Epithelial cell of proximal tubule (primary cell): Measurements from ENCODE around the gene RABGAP1L. TPM values are rescaled to one million over a fixed set of nuclear protein-coding genes. Genes with fewer than 3 reads are reported as not detected.

Source experiments
- DNase-seq: peaks from one replicate; pipeline ENCODE4 v3.0.0-alpha.2; 2011; ENCODE audit warnings: low read depth
- H3K4me3 ChIP-seq: 2 replicates; pipeline ENCODE4 v1.5.1; 2011; ENCODE audit warnings: low read depth, mild to moderate bottlenecking, low read length
- total RNA-seq: library from RNA; depleted of rRNA; stranded (reverse); fragments of >200 nt; gene quantifications from 2 replicates; pipeline ENCODE4 v1.2.3, GENCODE V29; 2015
- TF ChIP-seq, protein P1 (sequence below): conservative IDR thresholded peaks from 2 replicates; pipeline ENCODE4 v1.5.1; 2012; ENCODE audit warnings: low read depth, mild to moderate bottlenecking, low read length

Gene RABGAP1L
- total RNA-seq, 1 donor from 2014 or later, result 16.3 TPM

DNA sequence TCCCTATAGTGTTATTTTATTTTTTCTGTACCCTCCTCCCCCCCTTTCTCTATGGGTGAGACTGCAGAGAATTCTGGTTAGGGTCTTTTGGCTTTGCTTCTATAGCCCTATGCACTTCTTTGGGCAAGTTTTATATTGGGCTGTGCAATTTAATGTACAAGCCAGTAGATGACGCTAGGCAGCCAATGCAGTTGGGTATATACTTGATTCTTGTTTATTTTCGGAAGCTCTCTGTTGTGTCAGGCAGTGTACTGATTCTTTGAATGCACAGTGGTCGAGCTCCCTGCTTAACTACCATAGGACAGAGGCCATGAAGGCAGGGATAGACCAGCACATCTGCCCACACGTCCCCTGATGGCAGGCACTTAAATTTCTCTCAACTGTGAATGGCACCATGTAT, 254.3 kb downstream of the RABGAP1L start:
- TF ChIP-seq, protein P1, sequence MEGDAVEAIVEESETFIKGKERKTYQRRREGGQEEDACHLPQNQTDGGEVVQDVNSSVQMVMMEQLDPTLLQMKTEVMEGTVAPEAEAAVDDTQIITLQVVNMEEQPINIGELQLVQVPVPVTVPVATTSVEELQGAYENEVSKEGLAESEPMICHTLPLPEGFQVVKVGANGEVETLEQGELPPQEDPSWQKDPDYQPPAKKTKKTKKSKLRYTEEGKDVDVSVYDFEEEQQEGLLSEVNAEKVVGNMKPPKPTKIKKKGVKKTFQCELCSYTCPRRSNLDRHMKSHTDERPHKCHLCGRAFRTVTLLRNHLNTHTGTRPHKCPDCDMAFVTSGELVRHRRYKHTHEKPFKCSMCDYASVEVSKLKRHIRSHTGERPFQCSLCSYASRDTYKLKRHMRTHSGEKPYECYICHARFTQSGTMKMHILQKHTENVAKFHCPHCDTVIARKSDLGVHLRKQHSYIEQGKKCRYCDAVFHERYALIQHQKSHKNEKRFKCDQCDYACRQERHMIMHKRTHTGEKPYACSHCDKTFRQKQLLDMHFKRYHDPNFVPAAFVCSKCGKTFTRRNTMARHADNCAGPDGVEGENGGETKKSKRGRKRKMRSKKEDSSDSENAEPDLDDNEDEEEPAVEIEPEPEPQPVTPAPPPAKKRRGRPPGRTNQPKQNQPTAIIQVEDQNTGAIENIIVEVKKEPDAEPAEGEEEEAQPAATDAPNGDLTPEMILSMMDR, result peak; percentile 45
- no peak for DNase-seq
- no peak overlapping the region for H3K4me3 ChIP-seq

DNA sequence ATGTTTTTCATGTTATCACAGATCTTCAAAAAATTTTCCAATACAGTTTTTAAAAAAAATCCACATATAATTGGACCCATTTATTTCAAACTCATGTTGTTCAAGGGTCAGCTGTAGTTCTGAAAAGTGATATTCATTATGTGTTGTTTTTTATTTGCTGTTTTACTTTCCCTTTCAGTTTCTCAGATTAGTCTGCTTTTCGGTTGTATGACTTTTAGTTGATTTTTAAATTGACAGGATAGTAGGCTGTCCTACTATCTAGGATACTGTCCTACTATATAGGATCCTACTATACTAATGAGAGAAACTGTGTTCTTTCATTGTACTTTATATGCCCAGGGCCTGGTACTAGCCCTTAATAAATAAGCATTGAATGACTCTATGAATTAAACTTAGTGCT, 254.9 kb downstream of the RABGAP1L start:
- no peak for DNase-seq
- H3K4me3 ChIP-seq, result no peak overlapping the region
- TF ChIP-seq, protein P1, result no peak

- H3K4me3 ChIP-seq, result no peak overlapping the region
- DNase-seq, result no peak
- TF ChIP-seq, protein P1, result no peak
Measured at GRCh38 chr1:174415506-174415905, 256.2 kb downstream of the RABGAP1L start.

DNA sequence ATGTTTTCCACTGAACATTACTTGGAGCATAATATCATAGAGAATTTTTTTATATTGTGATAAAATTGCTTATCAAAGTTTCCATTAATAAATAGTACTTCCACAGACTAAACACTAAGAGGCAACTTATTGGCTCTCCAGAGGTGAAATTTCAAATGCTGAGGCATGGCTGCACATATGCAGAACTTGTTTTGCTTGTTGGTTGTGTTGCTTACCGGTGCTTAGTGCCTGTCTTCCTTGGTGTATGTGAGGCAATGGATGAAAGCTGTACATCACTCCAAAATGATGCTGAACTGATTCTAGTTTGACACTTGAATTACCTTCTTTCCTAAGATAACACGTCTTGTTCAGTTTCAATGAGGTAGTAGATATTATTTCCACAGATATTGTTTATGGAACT, 258.6 kb downstream of the RABGAP1L start:
- H3K4me3 ChIP-seq, result no peak overlapping the region
- TF ChIP-seq, protein P1, result no peak
- no peak for DNase-seq

DNA sequence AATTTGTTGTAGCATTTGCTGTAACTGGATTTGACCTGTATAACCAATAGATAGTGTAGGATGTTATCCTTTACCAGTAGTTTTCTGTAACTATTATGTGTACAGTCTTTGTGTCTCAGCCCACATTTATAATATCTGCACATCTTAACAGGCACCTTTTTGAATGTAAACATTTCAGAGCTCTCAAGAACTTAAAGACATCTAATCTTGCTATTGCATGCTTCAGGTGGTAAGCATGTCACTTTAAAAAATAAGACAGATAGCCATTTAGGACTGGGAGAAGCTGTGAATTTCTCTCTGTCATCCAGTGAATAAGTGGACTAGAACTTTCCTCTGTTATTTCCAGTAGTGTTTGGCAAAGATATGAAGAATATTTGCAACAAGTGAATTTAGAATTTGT, 265.8 kb downstream of the RABGAP1L start:
- no peak overlapping the region for H3K4me3 ChIP-seq
- TF ChIP-seq, protein P1, result no peak
- no peak for DNase-seq

- H3K4me3 ChIP-seq, result no peak overlapping the region
- TF ChIP-seq, protein P1, result no peak
Measured at GRCh38 chr1:174426153-174426552, 266.8 kb downstream of the RABGAP1L start.

GRCh38 chr1:174428033-174428432, 268.7 kb downstream of the RABGAP1L start:
- H3K4me3 ChIP-seq, result no peak overlapping the region
- TF ChIP-seq, protein P1, result no peak
- DNase-seq, result no peak

More at GRCh38 chr1:174426153-174426552, 266.8 kb downstream of the RABGAP1L start:
- DNase-seq, result no peak
